Measurements from ENCODE around the gene ZFP90. TPM values are rescaled to one million over a fixed set of nuclear protein-coding genes. Genes with fewer than 3 reads are reported as not detected.

ZFP90 gene
- total RNA-seq, 1 donor from 2014 or later, result 39.9 TPM

GRCh38 chr16:68563631-68564381, 24.7 kb downstream of the ZFP90 start:
- intact Hi-C loops (cut with DNase I), result no loop called here
- ATAC-seq (no peak), DNase-seq (ENCODE audit: low spot score) (no peak)

- ATAC-seq, result no peak
- no peak for DNase-seq (ENCODE audit: low spot score)
- intact Hi-C loops (cut with DNase I), result no loop called here
Measured at GRCh38 chr16:68564382-68564985, 25.4 kb downstream of the ZFP90 start.

- no peak for DNase-seq (ENCODE audit: low spot score)
- ATAC-seq, result no peak
Measured at GRCh38 chr16:68574479-68574878, 35.4 kb downstream of the ZFP90 start.

DNA sequence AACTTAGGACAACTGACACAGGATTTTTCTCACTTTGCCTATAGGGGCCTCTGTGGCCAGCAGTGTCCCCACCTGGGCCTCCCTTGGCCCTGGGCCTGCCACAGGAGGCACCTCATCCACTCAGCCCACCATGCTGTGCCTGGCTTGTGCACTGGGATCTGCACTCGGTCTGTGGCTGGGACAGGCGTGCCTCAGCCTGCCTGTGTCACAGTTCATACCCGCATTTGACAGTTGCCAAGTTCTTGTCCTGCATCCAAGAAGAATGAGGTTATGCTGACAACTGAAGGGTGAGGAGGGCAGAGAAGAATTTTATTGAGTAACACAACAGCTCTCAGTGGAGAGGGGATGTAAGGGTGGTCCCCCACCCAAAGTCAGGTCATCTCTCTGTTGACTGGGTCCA, 36.0 kb downstream of the ZFP90 start:
- no peak for ATAC-seq
- intact Hi-C loops (cut with DNase I), result no loop called here
- DNase-seq (ENCODE audit: low spot score), result no peak

More at GRCh38 chr16:68574479-68574878, 35.4 kb downstream of the ZFP90 start:
- intact Hi-C loops (cut with DNase I), result no loop called here

DNA sequence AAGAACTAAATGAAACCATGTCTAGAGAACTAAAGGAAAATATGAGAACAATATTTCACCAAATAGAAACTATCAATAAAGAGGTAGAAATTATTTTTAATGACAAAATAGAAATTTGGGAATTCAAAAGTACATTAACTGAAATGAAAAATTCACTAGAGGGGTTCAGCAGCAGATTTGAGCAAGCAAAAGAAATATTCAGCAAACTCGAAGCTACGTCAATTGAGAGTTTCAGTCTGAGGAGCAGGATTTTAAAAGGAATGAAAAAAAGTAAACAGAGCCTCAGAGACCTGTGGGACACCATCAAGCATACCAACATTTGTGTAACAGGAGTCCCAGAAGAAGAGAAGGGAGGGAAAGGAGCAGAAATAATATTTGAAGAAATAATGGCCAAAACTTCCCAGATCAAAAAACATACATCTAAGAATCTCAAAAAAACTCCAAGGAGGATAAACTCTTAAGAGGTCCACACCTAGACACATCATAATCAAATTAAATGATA, 38.3 kb downstream of the ZFP90 start:
- intact Hi-C loops (cut with DNase I), result no loop called here
- no peak for ATAC-seq
- DNase-seq (ENCODE audit: low spot score), result no peak

- peak; percentile 83 for ATAC-seq
- DNase-seq (ENCODE audit: low spot score), result peak; percentile 68
- intact Hi-C loops (cut with DNase I), result no loop called here
Measured at GRCh38 chr16:68590201-68590994, 51.3 kb downstream of the ZFP90 start.

- DNase-seq (ENCODE audit: low spot score) (no peak), ATAC-seq (no peak)
- intact Hi-C loops (cut with DNase I), result no loop called here
Measured at GRCh38 chr16:68592466-68593337, 53.6 kb downstream of the ZFP90 start.

DNA sequence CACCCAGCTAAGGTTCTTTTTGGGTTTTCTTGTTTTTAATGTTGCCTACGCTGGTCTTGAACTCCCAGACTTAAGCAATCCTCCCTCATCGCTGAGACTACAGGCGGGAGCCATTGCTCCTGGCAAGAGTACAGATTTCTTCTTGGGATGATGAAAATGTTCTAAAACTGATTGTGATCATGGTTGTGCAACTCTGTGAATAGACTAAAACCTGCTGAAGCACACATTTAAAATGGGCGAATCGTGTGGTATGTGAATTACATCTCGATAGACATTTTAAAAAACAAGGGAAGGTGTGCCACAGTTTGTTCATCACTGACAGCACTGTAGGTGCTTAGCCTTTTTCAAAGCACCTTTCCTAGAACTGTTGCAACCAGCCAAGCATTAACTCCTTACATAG, 57.2 kb downstream of the ZFP90 start:
- DNase-seq (ENCODE audit: low spot score), result no peak
- no peak for ATAC-seq
- intact Hi-C loops (cut with DNase I), result no loop called here

DNA sequence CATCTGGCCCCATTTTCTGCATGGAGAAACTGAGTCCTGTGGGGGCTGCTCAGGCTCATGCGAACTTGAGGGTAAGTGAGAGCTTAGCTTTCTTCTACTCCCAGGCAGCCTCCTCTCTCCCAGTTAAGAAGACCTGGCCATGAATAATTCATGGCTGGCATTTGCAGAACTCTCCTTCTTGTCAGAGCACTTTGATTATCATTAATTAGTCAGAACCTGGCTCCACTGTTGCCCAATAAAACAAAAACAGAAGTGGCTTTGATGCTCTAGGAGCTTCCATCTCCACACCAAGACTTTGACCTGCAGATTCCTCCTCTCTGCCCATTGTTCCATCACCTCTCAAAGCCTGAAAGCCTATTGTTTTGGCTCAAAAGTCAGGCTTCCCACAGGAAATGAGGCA, 60.5 kb downstream of the ZFP90 start:
- intact Hi-C loops (cut with DNase I), result no loop called here
- no peak for ATAC-seq
- no peak for DNase-seq (ENCODE audit: low spot score)

- ATAC-seq, result no peak
- DNase-seq (ENCODE audit: low spot score), result no peak
- intact Hi-C loops (cut with DNase I), result no loop called here
Measured at GRCh38 chr16:68605746-68606145, 66.7 kb downstream of the ZFP90 start.

GRCh38 chr16:68607443-68607842, 68.4 kb downstream of the ZFP90 start:
- DNase-seq (ENCODE audit: low spot score), result no peak
- ATAC-seq, result no peak
- intact Hi-C loops (cut with DNase I), result no loop called here

DNA sequence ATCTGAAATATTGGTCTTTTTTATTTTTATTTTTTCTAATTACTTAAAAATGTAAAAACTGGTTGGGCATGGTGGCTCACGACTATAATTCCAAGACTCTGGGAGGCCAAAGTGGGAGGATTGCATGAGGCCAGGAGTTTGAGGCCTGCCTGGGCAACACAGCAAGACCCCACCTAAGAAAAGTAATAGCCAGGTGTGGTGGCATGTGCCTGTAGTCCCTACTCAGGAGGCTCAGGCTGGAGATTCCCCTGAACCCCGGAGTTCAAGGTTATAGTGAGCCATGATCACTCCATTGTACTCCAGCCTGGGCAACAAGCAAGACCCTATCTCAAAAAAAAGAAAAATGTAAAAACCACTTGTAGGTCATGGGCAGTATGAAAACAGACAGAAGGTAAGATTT, 69.2 kb downstream of the ZFP90 start:
- no peak for DNase-seq (ENCODE audit: low spot score)
- ATAC-seq, result no peak
- intact Hi-C loops (cut with DNase I), result no loop called here

- ATAC-seq (no peak), DNase-seq (ENCODE audit: low spot score) (no peak)
- intact Hi-C loops (cut with DNase I), result no loop called here
Measured at GRCh38 chr16:68612996-68613395, 73.9 kb downstream of the ZFP90 start.

- intact Hi-C loops (cut with DNase I), result no loop called here
- ATAC-seq (no peak), DNase-seq (ENCODE audit: low spot score) (no peak)
Measured at GRCh38 chr16:68617734-68618133, 78.6 kb downstream of the ZFP90 start.

Other genes with a start within 250 kb of the ZFP90 start
- 22.9 TPM for gene SLC7A6OS, start 228.3 kb upstream of the ZFP90 start, total RNA-seq
- 58.9 TPM for gene PRMT7, start 228.3 kb upstream of the ZFP90 start, total RNA-seq
- 1.2 TPM for gene SMPD3, start 90.8 kb upstream of the ZFP90 start, total RNA-seq
- 10.2 TPM for gene CDH3, start 106.0 kb downstream of the ZFP90 start, total RNA-seq
- 55.7 TPM for gene CDH1, start 198.0 kb downstream of the ZFP90 start, total RNA-seq

Data from sciatic nerve (tissue), 2 donors.